NAMALWA (cell line): ENCODE data around the gene HOXB13.
A peak's percentile ranks its signal among the peaks of the same experiment; 100 is the strongest.
"Not testable (repeated sequence)": the region's sequence is repeated elsewhere in the genome, so short reads cannot be mapped to it uniquely, and the experiment has no call there.

ENCODE experiments used
- DNase-seq: peaks from one replicate; pipeline ENCODE4 v3.0.0-alpha.2; 2015; ENCODE audit warnings: low spot score

Gene HOXB13

DNA sequence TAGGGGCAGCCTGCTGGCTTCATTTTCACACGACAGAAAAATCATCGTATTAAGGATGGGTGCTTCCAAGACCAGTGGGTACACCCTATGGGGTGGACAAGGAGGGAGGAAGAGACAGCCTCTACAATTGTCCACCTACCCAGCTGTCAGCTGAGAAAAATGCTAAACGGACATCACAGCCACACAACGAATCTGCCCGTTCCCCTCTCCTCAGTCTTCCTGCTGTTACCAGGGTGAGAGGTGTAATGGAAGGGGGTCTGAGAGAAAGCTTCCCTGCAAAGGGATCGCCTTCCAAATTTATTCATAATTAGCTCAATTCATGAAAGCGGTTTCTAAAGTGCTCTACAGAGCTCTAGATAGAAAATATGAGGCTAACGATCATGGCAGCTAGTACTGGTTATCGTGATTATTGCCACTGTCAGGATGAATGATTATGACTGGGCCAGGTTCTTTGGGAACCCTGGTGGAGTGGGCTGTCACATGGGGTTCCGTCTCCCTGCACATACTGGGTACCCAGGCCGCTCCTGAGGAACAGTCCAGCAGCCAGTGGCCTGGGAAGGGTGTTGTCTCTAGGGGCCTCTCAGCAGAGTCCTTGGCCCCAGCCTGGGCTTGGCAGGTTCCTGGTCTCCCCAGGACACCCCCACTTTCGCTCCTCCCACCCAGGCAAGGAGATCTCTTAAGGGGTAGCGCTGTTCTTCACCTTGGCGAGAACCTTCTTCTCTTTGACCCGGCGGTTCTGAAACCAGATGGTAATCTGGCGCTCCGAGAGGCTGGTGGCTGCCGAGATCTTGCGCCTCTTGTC lies 2.2 kb downstream of the HOXB13 start:
- no peak for DNase-seq

DNA sequence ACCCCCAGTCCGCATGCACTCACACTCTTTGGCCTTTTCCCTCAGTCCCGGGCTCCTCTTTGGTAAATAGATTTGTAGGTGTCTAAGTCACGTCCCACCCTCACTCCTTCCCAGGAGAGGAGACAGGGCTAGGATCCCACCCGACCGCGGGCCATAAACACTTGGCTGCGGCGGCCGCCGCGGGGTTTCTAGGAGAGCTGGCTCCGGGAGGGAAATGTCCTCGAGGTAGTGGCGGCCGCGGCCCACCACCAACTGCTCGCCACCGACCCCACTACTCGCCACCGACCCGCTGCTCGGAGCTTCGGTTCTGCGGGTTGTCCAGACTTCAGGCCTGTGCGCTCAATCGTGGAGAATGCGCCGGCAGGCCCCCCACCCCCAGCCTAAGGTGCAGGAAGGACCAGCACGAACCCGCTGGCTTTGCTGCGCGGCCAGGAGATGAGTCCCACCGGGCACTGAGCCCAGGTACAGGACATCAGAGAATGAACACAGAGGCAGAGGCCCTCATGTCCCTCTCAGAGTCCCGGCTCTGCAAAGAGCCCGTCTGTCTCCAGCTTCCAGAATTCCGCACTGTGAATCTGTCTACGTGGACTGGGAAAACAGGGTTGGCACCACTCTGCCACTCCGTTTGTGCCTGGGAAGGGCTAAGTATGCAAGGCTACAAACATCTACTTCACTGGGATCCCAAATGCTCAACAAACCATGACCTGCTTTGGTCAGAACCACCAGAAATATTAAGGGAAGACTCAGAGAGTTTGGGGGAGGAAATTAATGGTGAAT lies 3.1 kb downstream of the HOXB13 start:
- no peak for DNase-seq

DNA sequence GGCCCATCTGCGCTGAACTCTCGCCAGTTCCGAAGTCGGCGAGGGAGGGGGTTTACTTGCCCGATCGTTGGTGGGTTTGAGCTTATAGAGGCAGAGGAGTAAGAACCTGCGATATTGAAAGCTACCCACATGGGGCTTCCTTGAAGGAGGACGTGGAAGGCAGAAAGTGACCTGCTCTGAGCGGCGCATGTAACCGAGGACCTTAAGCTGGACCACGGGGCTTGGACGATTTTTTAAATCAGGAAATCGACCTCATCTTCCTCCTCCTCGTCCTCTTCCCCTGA lies 3.6 kb downstream of the HOXB13 start:
- DNase-seq = peak; percentile 20

DNA sequence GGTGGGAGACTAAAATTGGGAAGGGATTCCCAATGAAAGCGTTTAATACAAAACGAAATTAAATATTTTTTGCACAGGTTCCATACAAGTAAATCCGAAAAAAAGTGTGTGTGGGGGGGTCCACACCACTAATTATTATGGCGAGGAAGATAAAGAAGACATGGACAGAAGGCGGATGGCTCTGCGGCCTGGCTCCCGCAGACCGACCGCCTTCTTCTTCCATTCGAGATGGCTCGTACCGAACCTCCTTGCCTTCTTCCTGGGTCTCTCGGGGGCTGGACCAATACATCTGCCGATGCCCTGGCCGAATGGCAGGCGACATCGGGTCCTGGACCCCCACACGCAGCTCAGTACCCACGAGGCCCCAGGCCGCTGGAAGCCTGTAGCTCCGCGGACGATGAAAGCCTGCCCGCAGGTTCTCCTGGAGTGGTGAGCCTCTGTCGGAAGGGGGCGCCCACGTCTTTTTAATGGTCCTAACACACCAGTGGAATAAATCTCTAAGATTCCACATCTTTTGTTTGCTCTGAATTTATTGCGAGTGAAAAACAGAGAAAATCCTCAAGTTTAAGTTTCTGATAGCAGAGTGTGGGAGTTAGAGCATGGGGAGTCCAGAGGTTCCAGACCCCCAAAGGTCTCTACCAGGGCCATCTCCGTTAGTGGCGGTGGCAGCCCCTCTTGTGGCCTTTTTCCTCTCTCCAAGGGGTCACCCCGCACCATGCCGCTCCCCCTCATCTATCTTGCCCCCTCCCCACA lies 4.1 kb downstream of the HOXB13 start:
- DNase-seq = peak; percentile 78

DNA sequence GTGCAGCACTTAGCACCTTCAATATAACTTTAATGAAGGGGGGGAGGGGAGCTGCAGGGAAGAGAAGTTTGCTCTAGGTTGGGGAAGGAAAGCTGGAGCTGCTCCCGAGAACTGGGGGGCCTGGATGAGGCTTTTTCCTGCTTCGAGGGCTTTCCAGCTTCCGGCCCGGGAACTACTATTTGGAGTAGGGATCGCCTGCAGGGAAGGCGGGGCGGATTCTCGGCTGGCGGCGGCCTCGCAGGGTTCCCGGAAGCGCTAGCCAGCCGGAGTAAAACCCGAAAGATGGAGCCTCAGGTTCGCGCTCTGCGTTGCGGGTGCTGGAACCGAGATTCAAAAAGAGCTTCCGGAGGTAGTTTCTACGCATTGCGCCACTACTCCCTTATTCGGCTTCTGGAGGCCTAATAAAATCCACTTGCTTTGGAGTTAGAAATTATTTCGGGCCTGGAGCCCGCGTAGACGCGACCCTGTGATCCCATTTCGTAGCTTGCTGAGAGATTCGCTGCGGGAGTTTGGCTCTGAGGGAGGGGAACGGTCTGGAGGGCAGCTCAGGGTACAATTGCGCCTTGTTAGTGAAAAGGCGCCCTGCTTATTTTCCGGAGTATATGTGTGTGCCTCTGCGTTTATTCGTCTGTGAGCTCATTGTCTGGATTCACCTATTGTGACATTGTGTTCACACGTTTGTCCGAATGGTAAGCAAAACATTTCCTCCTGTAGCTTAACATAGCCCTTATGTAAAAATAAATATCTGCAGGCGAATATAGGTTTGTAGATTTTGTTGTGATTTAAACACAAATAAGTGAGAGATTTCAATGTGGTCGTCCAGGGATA lies 4.9 kb downstream of the HOXB13 start:
- DNase-seq = no peak

DNA sequence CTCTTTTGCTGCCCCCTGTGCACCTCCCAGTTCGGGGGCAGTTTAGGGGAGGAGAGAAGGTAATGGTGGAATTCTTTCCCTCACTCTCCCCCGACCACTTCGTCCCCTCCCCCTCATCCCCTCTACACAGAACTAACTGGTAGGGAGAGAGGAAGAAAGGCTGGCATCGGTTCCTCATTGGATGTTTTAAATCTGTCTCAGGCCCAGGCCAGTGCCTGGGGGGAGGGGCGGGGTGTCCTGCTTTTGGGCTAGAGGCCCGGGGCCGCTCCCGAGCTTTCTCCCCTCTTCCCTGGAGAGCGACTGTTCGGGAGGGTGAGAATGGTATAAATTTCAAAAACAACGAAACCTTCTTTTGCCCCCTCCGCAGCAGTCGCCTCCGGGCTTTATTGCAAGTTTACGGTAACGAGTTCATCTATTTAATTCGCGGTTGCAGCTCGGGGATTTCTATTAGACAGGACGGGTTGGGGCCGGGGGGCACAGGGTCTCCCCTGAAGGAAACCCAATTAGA lies 5.6 kb downstream of the HOXB13 start, which contains the start of gene PRAC2:
PRAC2 (plus strand) TSS at position 271 of the 508 bp plus-strand sequence. CDS start 1,226 bp downstream, outside the sequence.
- no peak for DNase-seq

DNA sequence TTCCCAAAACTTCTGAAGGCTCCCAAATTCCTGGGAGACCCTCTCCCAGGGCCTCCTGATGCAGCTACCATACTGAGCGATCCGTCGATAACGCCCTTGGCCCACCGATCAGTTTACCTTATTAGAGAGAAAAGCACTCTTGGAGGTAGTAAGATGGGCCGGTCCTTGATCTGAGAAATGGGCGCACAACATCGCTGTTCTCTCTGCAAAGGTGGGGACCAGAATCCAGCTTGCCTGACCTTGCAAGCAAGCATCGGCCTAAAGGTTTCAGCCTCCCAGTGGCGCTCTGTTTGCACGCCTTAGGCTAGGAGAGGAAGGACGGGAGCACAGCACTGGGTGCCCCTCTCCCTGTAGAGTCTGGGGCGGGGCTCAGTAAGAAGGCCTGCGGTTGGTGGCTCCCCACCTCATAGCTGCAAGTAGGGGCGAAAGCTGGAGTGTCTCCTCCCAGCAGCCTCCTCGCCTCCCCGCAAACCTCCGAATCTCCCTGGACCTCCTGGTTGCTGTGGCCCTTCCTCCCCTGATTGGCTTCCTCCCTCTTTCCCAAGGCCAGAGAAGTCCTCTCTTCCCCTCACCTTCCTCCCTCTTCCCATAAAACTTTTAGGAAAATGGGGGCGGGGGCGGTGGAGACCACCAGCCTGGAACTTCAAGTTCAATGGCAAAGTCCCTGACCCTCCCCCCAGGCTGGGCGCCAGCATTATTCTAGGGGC lies 6.2 kb downstream of the HOXB13 start, which contains the start of gene PRAC1:
PRAC1 (minus strand) TSS at position 318 of the 707 bp plus-strand sequence; CDS start at position 192, 126 bp downstream.
- no peak for DNase-seq

DNA sequence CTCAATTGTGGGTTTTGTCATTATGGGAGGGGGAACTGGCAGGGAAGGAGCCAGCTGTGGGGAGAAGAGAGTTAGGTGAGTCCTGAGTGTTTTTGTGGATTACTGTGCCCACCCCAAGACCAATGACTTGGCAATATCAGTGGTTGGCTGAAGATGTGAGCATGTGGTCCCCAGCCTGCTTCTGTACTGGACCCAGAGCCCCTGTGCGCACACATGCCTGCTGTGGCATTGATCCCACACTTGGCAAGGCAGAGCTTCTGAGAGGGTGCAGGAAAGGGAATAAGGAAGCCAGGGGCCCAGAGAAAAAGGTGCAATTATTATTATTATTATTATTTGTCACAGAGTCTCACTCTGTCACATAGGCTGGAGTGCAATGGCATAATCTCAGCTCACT lies 7.5 kb downstream of the HOXB13 start:
- no peak for DNase-seq

DNA sequence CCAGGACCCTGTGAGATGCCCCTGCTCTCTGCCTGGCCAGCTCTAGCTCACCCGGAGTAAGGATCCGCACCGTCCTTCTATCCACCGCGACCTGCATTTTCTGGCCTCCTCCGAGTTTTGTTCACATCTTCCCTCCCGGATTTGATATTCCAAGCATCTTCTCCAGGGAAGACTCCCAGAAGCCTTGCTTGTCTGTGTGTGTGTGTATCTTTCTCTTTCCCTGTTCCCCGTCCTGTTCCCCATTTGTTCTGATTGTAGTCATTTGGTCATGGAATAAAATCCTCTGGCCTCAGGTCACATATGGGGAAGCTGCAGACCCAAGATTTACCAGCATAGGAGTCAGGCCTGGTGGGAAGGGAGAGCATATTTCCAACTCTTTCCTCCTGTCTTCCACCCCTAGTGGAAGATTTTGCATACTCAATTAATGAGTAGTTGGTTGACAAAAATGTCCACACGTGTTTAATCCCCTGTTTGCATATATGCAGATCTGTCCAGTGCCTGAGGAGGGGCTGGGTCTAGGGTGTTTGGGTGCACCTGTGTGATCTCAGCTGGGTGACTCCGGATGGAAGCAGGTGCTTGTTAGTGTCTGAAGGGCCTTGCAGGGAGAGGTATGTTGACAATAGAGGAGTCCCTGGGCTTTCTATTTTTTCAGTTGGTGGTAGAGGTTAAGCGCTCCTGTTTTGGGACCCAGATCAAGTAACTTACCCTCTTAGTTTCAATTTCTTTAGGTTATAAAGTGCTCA lies 8.1 kb downstream of the HOXB13 start:
- peak; percentile 26 for DNase-seq

DNA sequence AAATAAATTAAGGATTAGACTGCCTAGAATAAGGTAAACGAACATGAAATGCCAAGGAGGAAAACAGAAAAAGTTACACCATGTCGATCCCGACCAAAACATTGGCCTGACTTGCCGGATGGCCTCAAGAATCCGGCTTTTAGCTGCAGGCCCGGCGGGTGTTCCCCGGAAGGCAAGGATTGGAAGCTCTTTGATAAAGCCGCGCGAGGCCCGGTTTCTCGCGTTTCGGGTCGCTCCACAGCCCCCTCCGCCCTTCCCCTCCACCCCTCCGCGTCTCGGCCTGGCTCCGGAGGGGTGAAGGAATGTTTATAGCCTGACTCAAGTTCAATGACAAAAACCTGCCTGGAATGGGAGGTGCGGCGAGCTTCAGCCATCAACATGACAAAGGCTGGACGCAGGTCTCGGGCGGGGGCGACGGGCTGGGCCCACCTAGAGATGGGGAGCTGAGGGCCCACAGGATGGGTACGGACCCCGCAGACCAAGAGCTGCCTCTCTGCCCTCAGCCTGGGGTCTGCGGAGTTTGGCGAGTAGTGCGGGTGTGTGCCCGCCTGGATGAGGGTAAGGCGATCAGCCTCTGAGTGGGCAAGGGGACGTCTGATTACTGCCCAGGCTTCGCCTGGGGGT lies 8.8 kb downstream of the HOXB13 start:
- no peak for DNase-seq

DNA sequence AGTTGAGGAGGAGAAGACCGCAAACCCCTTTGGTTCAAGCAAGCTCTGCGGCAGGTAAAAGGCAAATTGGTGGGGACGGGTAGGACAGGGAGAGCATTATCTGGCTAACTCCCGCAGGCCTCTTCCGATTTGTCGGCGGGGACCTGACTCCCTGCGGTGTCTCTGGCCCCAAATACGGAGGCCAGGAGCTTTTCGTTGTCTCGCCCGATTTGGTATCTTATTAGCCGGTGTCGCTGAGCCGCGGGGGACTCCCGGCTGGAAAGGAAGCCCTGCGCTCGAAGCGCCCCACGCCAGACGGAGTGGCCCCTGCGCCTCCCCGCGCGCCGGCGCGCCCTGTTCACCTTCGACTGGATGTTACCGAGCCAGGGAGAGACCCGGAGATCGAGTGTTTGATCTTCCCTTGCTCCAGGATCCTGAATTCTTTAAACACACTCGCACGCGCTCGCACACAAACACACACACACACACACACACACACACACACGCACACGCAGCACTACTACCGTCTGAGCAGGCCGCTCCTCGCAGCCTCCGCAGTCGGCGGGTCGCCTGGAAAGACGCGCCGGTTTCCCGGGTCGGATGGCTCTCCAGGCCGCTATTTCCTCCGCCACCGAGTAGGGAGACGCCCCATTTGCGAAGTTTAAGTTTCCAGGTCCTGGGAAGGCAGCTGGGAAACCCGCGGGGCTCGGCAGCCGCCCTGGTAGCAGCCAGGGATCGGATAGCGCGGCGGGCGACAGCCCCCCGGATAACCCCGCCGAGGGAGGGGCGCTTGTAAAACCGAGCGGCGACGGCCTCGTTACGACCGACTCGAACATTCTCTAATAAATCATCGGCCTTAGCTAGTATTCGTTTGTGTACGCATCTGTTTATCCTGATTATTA lies 9.5 kb downstream of the HOXB13 start:
- no peak for DNase-seq

DNA sequence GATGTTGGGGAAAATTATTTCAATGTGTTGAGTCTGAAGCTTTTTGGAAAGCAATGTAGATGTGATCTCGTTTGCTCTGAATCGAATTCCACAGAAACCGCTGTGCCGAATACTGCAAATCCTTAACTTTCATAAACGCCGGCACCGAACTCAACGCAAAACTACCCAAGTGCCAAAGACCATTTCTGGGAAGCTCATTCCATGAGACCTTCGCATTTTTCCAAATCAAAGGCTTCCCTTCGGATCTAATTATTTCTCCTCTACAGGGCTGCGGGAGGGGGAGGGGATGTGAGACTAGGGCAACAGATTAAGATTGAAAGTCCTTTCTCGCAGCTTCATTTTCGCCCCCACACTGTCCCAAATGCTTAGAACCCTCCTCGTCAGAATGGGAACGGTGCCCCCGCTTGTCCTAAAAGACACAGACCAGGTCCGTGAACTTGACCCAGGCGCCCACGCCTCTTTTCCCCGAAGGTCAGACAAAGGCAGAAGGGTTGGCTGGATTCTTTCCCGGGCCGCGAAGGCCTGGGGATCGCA lies 10.3 kb downstream of the HOXB13 start:
- no peak for DNase-seq

DNA sequence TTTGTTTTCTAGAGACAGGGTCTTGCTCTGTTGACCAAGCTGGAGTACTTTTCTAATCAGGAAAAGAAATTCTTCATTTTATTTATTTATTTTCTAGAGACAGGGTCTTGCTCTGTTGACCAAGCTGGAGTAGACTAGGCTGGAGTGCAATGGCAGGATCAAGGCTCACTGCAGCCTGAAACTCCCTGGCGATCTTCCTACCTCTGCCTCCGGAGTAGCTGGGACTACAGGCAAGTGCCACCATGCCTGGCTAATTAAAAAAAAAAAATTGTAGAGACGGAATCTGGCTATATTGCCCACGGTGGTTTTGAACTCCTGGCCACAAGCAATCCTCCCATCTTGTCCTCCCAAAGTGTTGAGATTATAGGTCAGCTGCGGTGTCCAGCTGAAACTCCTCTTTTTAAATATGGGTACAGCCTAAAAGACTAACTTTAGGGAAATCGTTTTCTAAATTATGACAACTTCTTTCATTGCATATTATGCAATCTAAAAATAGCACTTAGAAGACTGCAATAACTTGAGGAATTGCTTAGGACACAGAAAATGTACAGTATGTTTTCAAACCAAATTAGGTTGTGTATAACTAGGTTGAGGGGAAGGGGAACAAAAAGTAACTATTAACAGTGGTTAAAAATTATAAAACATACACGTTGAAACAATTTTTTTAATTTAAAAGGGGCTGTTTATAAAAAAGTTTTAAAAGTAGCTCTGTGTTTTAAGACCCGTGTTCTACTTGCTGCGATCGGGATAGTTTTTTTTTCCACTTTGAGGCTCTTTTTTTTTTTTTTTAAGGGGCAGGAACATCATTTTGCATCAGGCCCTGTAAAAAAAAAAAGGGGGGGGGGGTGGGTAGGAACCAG lies 11.0 kb downstream of the HOXB13 start:
- no peak for DNase-seq

DNA sequence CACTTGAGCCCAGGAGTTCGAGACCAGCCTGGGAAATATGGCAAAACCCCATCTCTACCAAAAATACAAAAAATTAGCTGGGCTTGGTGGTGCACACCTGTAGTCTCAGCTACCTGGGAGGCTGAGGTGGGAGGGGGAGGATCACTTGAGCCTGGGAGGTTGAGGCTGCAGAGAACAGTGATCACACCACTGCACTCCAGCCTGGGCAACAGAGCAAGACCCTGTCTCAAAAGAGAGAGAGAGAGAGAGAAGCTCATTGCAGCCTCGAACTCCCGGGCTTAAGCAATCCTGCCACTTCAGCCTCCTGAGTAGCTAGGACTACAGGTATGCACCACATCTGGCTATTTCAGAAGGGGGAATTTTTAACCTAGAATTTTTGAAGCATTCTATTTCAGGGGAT lies 12.0 kb downstream of the HOXB13 start:
- DNase-seq = not testable (repeated sequence)

DNA sequence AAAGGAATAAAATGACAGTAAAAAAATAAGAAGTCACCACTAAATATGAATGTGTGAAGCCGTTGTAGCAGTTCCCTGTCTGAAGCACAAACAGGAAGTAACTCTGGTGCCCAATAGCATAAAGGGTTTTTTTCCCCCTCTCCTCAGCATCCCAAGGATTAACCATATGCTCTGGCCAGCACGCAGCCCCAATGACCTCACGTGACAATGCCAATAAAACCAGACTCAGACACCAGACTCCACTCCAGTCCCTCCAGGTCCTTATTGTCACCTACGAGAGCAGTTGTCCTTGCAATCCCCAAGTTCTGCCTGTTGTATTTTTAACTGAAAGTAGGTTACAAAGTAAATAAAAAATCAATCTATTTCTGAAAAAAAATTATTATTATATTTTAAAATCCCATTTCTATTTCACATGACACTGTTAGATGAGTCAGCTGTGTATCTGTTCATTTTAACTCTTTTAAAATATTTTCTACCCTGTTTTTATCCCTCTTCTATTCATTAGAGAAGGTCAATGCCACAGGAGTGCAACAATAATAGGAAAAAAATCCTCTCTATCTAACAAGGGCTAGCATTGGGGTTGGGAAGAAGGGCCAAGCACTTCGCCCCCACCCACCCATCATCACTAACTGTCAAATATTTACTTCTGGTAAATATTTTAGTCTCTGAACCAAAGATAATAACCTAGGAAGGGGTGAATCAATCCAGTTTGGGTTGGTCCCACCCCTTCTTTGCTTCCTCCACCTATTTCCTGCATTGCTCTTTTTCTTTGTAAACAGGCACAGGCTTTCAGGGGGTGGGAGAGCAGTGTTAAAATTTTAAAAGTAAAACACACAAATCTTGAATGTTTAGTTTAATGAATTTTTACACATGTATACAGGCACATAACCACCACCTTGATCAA lies 12.8 kb downstream of the HOXB13 start:
- no peak for DNase-seq

DNA sequence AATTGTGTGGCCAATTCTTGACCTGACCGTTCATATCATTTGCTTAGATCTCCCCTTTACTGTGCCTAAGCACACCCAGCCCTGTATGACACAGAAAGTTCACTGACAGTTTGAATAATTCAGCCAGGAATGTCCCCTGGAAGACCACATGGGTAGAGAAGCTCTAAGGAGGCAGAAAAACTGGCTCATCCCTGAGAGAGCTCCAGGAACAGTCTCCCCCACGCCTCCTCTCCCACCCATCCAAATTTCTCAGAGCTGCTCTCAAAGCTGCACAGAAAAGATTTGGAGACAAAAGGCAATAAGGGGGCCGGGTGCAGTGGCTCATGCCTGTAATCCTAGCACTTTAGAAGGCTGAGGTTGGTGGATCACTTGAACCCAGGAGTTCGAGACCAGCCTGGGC lies 17.4 kb downstream of the HOXB13 start:
- no peak for DNase-seq
